ENCODE measurements around the gene POLL. TPM values are rescaled to one million over a fixed set of nuclear protein-coding genes. Genes with fewer than 3 reads are reported as not detected.

The POLL gene
- total RNA-seq, 1 donor from 2014 or later, result 30.4 TPM

DNA sequence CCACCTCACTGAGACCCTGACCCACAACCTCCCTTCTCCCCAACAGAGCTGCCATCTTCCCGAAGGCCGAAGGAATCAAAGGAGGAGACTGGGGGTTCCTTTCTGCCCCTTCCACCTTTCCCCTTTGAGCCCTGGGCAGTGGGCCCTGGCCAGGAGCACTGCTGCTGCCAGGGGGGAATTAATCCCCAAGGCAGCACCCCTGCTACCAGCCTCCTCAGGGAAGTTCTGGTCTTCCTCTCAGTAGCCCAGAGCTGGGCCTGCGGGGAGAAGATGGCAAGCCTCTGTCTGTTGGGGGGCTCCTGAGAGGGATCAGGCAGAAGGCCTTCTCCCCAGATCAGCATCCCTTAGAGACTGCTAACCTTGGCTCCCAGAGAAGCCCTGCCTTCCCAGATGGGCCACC lies 25.6 kb upstream of the POLL start:
- no peaks in the 10 kb centered on the region for H3K4me1 ChIP-seq
- no peak for TF ChIP-seq CTCF (IDR thresholded peaks at IDR 0.05)
- no peaks in the 10 kb centered on the region for H3K27me3 ChIP-seq
- intact Hi-C loops (cut with DNase I), result no loop called here
- H3K27ac ChIP-seq, result no peak overlapping the region
- H3K4me3 ChIP-seq, result no peak overlapping the region
- no peaks in the 10 kb centered on the region for H3K9me3 ChIP-seq
- H3K36me3 ChIP-seq, result peaks cover 58% of the 10 kb centered on the region
- ATAC-seq, result no peak
- DNase-seq, result no peak

DNA sequence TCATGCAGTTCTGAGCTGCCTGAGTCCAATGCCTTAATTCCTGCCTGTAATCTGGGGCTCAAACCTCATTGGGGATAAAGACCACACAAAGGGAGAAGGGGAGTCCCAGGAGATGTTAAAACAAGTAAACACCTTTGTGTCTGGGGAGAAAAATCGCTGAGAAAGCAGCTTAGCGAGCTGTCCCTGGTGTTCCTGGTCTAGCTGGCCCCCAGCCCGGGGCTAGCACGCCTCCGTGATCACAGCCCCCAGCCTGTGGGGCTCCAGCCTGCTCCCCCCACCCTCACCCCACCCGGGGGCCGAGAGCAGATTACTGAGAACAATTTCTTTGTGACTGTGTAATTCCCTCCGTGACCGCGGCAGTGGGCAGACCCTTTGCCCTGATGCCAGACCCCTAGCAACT lies 24.8 kb upstream of the POLL start:
- DNase-seq (no peak), ATAC-seq (no peak)
- peaks cover 59% of the 10 kb centered on the region for H3K36me3 ChIP-seq
- H3K27me3 ChIP-seq, result no peaks in the 10 kb centered on the region
- no peak overlapping the region for H3K27ac ChIP-seq
- H3K4me3 ChIP-seq, result no peak overlapping the region
- no peaks in the 10 kb centered on the region for H3K9me3 ChIP-seq
- intact Hi-C loops (cut with DNase I), result no loop called here
- TF ChIP-seq CTCF (IDR thresholded peaks at IDR 0.05), result no peak
- no peaks in the 10 kb centered on the region for H3K4me1 ChIP-seq

DNA sequence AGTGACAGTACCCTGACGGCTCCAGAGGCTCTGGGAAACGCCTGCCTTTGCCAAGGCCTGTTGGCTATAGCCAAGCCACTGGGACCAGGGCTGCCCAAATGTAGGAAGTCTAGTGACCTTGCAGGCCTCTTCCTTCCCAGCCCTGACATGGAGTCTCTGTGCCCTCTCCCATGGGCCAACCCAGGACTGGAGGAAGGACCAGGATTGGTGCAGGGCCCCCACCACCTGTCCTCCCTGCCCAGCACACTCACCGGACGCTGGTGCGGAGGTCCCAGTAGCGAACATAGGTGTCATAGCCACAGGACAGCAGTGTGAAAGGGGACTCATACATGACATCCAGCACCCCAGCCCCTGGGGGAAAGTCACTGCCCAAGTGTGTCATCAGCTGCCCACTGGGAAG lies 24.0 kb upstream of the POLL start:
- Histone ChIP-seq H3K4me1 (no peaks in the 10 kb centered on the region), H3K27ac (no peak overlapping the region), H3K4me3 (no peak overlapping the region), H3K36me3 (peaks cover 59% of the 10 kb centered on the region), H3K9me3 (no peaks in the 10 kb centered on the region), H3K27me3 (no peaks in the 10 kb centered on the region)
- intact Hi-C loops (cut with DNase I), result no loop called here
- ATAC-seq (no peak), DNase-seq (no peak)
- TF ChIP-seq CTCF (IDR thresholded peaks at IDR 0.05), result no peak

DNA sequence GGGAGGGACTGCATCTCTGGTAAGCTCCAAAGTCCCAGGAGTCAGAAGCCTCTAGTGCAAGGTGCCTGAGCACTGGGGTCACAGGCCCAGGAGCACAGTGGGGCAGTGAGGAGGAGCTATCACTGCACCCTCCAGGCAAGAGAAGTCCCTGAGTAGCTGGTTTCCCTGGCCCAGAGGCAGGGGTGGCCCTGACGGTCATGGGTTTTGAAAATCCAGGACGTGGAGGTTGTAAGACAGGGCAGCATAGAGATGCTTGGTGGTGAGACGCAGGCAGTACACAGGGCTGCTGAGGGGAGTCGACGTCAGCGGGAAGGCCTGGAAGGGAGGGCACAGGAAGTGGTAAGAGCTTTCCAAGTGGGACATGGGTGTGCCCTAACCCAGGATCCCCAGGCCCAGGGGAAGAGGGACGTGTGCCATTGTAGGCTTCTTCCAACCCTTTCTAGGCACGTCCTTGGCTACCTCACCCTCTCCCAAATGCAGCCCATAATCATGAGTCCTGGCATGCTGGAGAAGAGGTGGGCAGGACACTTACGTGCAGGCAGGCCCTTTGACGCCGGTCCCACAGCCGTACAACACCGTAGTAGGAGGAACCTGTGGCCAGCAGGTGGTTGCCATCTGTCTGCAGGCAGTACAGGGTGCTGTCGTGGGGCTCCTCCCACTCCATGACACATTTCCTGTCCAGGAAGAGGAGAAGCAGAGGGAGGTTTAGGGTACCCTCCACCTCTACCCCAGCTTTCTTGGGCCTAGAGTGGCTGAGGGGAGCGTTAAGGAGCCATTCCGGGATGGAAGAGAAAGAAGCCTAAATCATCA lies 23.2 kb upstream of the POLL start:
- no peak for TF ChIP-seq CTCF (IDR thresholded peaks at IDR 0.05)
- H3K4me1 ChIP-seq, result no peaks in the 10 kb centered on the region
- H3K27ac ChIP-seq, result no peak overlapping the region
- H3K36me3 ChIP-seq, result peaks cover 60% of the 10 kb centered on the region
- ATAC-seq, result no peak
- no peaks in the 10 kb centered on the region for H3K27me3 ChIP-seq
- intact Hi-C loops (cut with DNase I), result no loop called here
- no peak overlapping the region for H3K4me3 ChIP-seq
- no peaks in the 10 kb centered on the region for H3K9me3 ChIP-seq
- no peak for DNase-seq

- no peak for TF ChIP-seq CTCF (IDR thresholded peaks at IDR 0.05)
- H3K4me3 ChIP-seq, result no peak overlapping the region
- H3K27me3 ChIP-seq, result no peaks in the 10 kb centered on the region
- no peaks in the 10 kb centered on the region for H3K4me1 ChIP-seq
- peaks cover 71% of the 10 kb centered on the region for H3K36me3 ChIP-seq
- DNase-seq (no peak), ATAC-seq (no peak)
- no peaks in the 10 kb centered on the region for H3K9me3 ChIP-seq
- intact Hi-C loops (cut with DNase I), result no loop called here
- no peak overlapping the region for H3K27ac ChIP-seq
These were observed 21.4 kb upstream of the POLL start for GRCh38 chr10:101609481-101609880.
